HFFc6 (cell line): ENCODE results near the gene CALHM6. TPM values are rescaled to one million over a fixed set of nuclear protein-coding genes. Genes with fewer than 3 reads are reported as not detected.
A peak's percentile ranks its signal among the peaks of the same experiment; 100 is the strongest.

Experiments used
- DNase-seq: peaks from one replicate; pipeline ENCODE4 v3.0.0-alpha.2; 2018
- H3K27ac Mint-ChIP-seq: 2 replicates; pipeline ENCODE4 v1.8.0; 2020; ENCODE audit warnings: mild to moderate bottlenecking, mixed read lengths
- H3K27me3 Mint-ChIP-seq: 2 replicates; pipeline ENCODE4 v1.8.0; 2021; ENCODE audit warnings: mild to moderate bottlenecking, moderate library complexity, mixed read lengths; ENCODE audit not compliant: insufficient read depth
- H3K36me3 Mint-ChIP-seq: 2 replicates; pipeline ENCODE4 v1.8.0; 2021; ENCODE audit warnings: low read depth, mixed read lengths
- H3K4me1 Mint-ChIP-seq: 2 replicates; pipeline ENCODE4 v1.8.0; 2020; ENCODE audit warnings: low read depth, mixed read lengths
- H3K4me3 Mint-ChIP-seq: 2 replicates; pipeline ENCODE4 v1.8.0; 2020; ENCODE audit warnings: mild to moderate bottlenecking, moderate library complexity, mixed read lengths
- H3K9me3 Mint-ChIP-seq: 2 replicates; pipeline ENCODE4 v1.8.0; 2020; ENCODE audit warnings: mild to moderate bottlenecking, mixed read lengths
- total RNA-seq, 6 experiments: library from RNA; stranded (reverse); fragmentation: NEBNext Ultra II Directional; extraction: Animal tissue kit (Norgen Biotek cat#: 25700); gene quantifications; 2 replicates in 1 of 6; 3 replicates in 5 of 6; pipeline ENCODE4 v1.2.3, GENCODE V29; 2021
- TF ChIP-seq, protein P1 (sequence below): fragments of 200-600 bp; sonication (generic); IDR thresholded peaks from 2 replicates; pipeline ENCODE4 v1.5.0; 2021; ENCODE audit warnings: antibody characterized with exemption, mild to moderate bottlenecking

CALHM6 gene
- total RNA-seq, 6 experiments from 2014 or later: 0.31 to 2.1 (median 1.0) TPM; not detected in 2

DNA sequence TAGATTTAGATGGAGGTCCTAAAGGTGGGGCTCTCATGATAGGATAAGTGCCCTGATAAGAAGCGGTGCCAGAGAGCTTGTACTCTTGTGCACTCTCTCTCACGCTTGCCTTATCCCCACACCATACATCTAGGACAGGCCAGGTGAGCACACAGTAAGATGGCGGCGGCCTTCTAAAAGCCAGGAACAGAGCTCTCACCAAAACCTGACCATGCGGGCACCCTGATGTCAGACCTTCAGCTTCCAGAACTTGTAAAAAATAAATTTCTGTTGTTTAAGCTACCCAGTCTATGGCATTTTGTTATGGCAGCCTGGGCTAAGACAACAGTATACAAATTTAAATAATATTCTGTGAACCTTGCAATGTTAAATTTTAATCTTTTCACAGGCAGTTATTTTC is 40.8 kb upstream of the CALHM6 start:
- no peak for DNase-seq
- H3K27ac Mint-ChIP-seq: no peak overlapping the region
- TF ChIP-seq, protein P1, sequence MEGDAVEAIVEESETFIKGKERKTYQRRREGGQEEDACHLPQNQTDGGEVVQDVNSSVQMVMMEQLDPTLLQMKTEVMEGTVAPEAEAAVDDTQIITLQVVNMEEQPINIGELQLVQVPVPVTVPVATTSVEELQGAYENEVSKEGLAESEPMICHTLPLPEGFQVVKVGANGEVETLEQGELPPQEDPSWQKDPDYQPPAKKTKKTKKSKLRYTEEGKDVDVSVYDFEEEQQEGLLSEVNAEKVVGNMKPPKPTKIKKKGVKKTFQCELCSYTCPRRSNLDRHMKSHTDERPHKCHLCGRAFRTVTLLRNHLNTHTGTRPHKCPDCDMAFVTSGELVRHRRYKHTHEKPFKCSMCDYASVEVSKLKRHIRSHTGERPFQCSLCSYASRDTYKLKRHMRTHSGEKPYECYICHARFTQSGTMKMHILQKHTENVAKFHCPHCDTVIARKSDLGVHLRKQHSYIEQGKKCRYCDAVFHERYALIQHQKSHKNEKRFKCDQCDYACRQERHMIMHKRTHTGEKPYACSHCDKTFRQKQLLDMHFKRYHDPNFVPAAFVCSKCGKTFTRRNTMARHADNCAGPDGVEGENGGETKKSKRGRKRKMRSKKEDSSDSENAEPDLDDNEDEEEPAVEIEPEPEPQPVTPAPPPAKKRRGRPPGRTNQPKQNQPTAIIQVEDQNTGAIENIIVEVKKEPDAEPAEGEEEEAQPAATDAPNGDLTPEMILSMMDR: no peak
- H3K36me3 Mint-ChIP-seq: peaks cover 18% of the 10 kb centered on the region
- peaks cover 62% of the 10 kb centered on the region for H3K4me1 Mint-ChIP-seq
- no peaks in the 10 kb centered on the region; the same call in 1 of the 2 replicates for H3K27me3 Mint-ChIP-seq
- H3K9me3 Mint-ChIP-seq: no peaks in the 10 kb centered on the region
- H3K4me3 Mint-ChIP-seq: no peak overlapping the region

DNA sequence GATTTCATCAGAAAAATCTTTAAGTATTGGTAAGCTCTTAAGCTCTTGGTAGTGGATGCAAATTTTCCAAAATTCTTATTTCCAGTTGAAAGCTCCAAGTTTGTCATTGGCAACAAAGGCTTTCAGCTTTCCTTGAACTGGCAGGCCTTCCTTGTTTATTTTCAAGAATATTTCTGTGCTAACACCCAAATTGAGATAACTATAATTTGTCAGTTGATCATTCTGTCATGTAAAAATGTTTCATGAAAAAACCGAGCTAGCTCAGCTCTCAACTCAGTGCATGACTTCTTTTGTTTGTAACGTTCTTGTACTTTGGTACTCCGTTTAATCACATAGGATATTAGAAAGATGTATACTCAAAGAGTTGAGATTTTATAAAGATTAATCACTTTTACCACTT is 38.9 kb upstream of the CALHM6 start:
- DNase-seq: no peak
- Mint-ChIP-seq H3K4me3 (no peak overlapping the region), H3K9me3 (no peaks in the 10 kb centered on the region), H3K36me3 (peaks cover 26% of the 10 kb centered on the region), H3K27ac (no peak overlapping the region), H3K27me3 (no peaks in the 10 kb centered on the region; the same call in 1 of the 2 replicates), H3K4me1 (peaks cover 55% of the 10 kb centered on the region)
- TF ChIP-seq, protein P1: no peak

DNA sequence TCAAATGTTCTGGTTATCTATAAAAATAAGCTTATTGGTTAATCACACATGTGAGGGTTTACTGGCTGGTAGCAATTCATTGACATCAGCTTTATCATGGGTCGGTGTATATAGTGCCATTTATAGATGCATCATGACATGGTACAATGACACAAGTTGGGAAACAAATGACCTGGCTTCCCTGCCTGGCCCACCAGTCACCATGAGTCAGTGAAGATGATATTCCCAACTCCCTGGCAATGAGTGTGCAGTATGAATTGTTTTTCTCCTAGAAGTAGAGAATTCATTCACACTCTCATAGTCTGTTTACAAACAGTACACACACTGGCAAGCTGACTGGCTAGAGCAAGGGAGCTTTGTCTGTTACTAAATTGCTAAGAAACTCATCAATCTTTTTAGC is 37.2 kb upstream of the CALHM6 start:
- TF ChIP-seq, protein P1: no peak
- no peaks in the 10 kb centered on the region for H3K9me3 Mint-ChIP-seq
- H3K4me3 Mint-ChIP-seq: no peak overlapping the region
- no peaks in the 10 kb centered on the region; the same call in 1 of the 2 replicates for H3K27me3 Mint-ChIP-seq
- H3K27ac Mint-ChIP-seq: peak overlapping the region; percentile 64
- peak; percentile 64 for DNase-seq
- H3K36me3 Mint-ChIP-seq: peaks cover 19% of the 10 kb centered on the region
- H3K4me1 Mint-ChIP-seq: peaks cover 44% of the 10 kb centered on the region

- Mint-ChIP-seq H3K4me1 (peaks cover 31% of the 10 kb centered on the region), H3K27me3 (no peaks in the 10 kb centered on the region), H3K9me3 (no peaks in the 10 kb centered on the region), H3K27ac (no peak overlapping the region), H3K36me3 (peaks cover 24% of the 10 kb centered on the region; the same call in 1 of the 2 replicates), H3K4me3 (no peak overlapping the region)
- TF ChIP-seq, protein P1: no peak
- DNase-seq: no peak
These were observed 34.6 kb upstream of the CALHM6 start for GRCh38 chr6:116426551-116426950.

GRCh38 chr6:116429111-116429510 is 32.1 kb upstream of the CALHM6 start:
- peaks cover 24% of the 10 kb centered on the region; the same call in 1 of the 2 replicates for H3K36me3 Mint-ChIP-seq
- no peak overlapping the region for H3K27ac Mint-ChIP-seq
- H3K9me3 Mint-ChIP-seq: no peaks in the 10 kb centered on the region
- H3K4me1 Mint-ChIP-seq: peaks cover 7% of the 10 kb centered on the region
- no peak for DNase-seq
- H3K4me3 Mint-ChIP-seq: no peak overlapping the region
- TF ChIP-seq, protein P1: no peak
- no peaks in the 10 kb centered on the region for H3K27me3 Mint-ChIP-seq

DNA sequence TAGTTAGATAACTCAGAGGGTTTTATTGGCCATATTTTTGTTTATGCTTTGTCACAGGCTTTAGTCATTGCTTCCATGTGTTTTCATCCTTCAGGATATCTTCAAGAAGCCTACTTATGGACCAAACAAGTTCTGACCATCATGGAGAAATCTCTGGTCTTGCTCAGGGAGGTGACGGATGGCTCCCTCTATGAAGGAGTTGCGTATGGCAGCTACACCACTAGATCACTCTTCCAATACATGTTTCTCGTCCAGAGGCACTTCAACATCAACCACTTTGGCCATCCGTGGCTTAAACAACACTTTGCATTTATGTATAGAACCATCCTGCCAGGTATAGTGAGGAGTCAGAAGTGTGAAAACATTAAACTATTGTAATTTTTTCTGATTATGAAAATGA is 30.3 kb upstream of the CALHM6 start:
- Mint-ChIP-seq H3K27me3 (no peaks in the 10 kb centered on the region), H3K4me3 (no peak overlapping the region), H3K9me3 (no peaks in the 10 kb centered on the region), H3K27ac (no peak overlapping the region), H3K36me3 (peaks cover 33% of the 10 kb centered on the region), H3K4me1 (no peaks in the 10 kb centered on the region)
- DNase-seq: no peak
- TF ChIP-seq, protein P1: 0 out of 2 replicates have a peak, but pooled peaks have one; percentile 10
